Heart right ventricle (tissue), 16 donors: ENCODE measurements around the gene EPB41L2. TPM values are rescaled to one million over a fixed set of nuclear protein-coding genes. Genes with fewer than 3 reads are reported as not detected.

Experiments
- ATAC-seq, 8 donors: fragments of 200-7000 bp; cut with Tn5 transposase; one replicate each; pipeline ENCODE4 v1.9.1; 2020; ENCODE audit warnings: mild to moderate bottlenecking in 8 of 8, moderate library complexity in 8 of 8, moderate number of reproducible peaks in 1 of 8
- DNase-seq, 2 donors: peaks; one replicate each; pipeline ENCODE4 v3.0.0-alpha.2; 2020
- H3K27ac ChIP-seq, 10 donors: fragments of 200-600 bp; sonication (generic) in 2 of 10; one replicate each; pipeline versions ENCODE4 v1.5.0 to v1.8.0; 2020 to 2022; ENCODE audit warnings: mild to moderate bottlenecking in 3 of 10
- H3K27me3 ChIP-seq, 7 donors: fragments of 200-600 bp; one replicate each; pipeline ENCODE4 v1.8.0; 2021 to 2022; ENCODE audit warnings: mild to moderate bottlenecking in 2 of 7
- H3K36me3 ChIP-seq, 9 donors: fragments of 200-600 bp; sonication (generic) in 1 of 9; one replicate each; pipeline versions ENCODE4 v1.5.0 to v1.8.0; 2020 to 2022; ENCODE audit warnings: mild to moderate bottlenecking in 2 of 9
- H3K4me1 ChIP-seq, 9 donors: fragments of 200-600 bp; sonication (generic) in 1 of 9; one replicate each; pipeline versions ENCODE4 v1.5.0 to v1.8.0; 2020 to 2022; ENCODE audit warnings: mild to moderate bottlenecking in 4 of 9
- H3K4me3 ChIP-seq, 10 donors: fragments of 200-600 bp; sonication (generic) in 2 of 10; one replicate each; pipeline versions ENCODE4 v1.5.0 to v1.8.0; 2020 to 2022; ENCODE audit warnings: mild to moderate bottlenecking in 7 of 10, moderate library complexity in 2 of 10
- H3K9me3 ChIP-seq, 11 donors: fragments of 200-600 bp in 10 of 11; sonication (generic) in 2 of 11; one replicate each; pipeline versions ENCODE4 v1.5.0 to v1.8.0; 2013 to 2022; ENCODE audit warnings: mild to moderate bottlenecking in 2 of 11, control low read depth in 1 of 11, moderate library complexity in 1 of 11
- WGBS, 2 donors: extraction: QIAGEN DNeasy Blood & Tissue Kit; methylation state at CpG; one replicate each; pipeline ENCODE4 v1.1.7; 2013; ENCODE audit warnings: inconsistent platforms in 1 of 2; 5-methylcytosine and 5-hydroxymethylcytosine counted together
- intact Hi-C, 10 donors: fragments of 100-400 bp; cut with DNase I; formaldehyde crosslinking; loops; one replicate each; pipeline versions ENCODE4 v1.11.1 to v1.14.2; 2022
- polyA plus RNA-seq, 2 donors: library from polyadenylated mRNA; stranded (reverse); fragments of 200-250 nt; gene quantifications; one replicate each; pipeline ENCODE4 v1.2.3, GENCODE V29; 2013
- total RNA-seq, 10 donors: library from RNA; stranded (reverse); fragmentation: NEBNext Ultra II Directional in 3 of 10; extraction: Animal tissue kit (Norgen Biotek cat#: 25700) in 3 of 10; gene quantifications; one replicate each; pipeline versions ENCODE4 v1.2.1 to v1.2.4, GENCODE V29; 2021 to 2023
- TF ChIP-seq, protein P1 (sequence below), 9 donors: fragments of 200-600 bp; sonication (generic) in 2 of 9; IDR thresholded peaks; one replicate each; pipeline versions ENCODE4 v1.5.0 to v1.8.0; 2021 to 2022; ENCODE audit warnings: antibody characterized with exemption in 9 of 9, mild to moderate bottlenecking in 5 of 9, moderate library complexity in 1 of 9
- donor health status: Arrhythmogenic right ventricular cardiomyopathy.
- donor health status: ischemic (EF 13 %, LVEDD 7.1; RV severe dilation, severe dysfunction).
- donor health status: healthy with polysubstance abuse.
- donor health status: DM: no; HTN: yes; CAD: no.
- donor health status: DM: no; HTN: no; CAD: no.
- donor health status: ischemic (EF 25% LVEDD 6.9; RV normal size, moderate dysfunction).
- donor health status: ischemic (EF 25% LVEDD 5.7; RV mildly dilated, moderate dysfunction).
- donor health status: healthy.
- donor health status: DM: yes; HTN: yes; CAD: no.
- donor health status: Ischemic cardiomyopathy.
- donor health status: ischemic (EF 35%, LVEDD 5.7; RV mildly dilated, moderate dysfunction).
- donor health status: nonischemic (EF 11% LVEDD 7.7; RV severe dilation, severe dysfunction).
- donor health status: DM: yes; HTN: yes; CAD: no.
- donor health status: PGD.
- donor health status: ischemic (EF 29% LVEDD 5.4; RV normal size, mild dysfunction).
- donor health status: nonischemic (EF 23%, LVEDD 6.1; RV moderate dilation, normal function).

The EPB41L2 gene
- total and polyA plus RNA-seq, 12 donors = 18.0 to 98.6 (median 55.1) TPM

DNA sequence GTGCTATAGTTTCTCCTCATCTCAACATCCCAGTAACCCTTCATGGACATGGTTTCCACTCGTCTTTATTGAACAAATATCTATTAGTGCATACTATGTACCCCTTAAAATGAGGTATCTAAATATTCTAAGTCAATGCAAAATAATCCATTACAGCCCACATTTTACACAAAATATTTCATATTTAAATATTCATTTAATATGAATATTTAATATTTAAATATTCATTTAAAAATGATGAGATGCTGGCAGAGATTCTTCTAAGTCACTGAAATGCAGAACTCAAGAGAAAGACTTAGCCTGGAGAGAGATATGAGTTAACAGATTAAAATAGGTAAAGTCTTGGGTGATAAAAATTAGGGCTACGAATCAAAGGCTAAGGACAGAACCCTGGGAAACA is 17.9 kb downstream of the EPB41L2 start:
- intact Hi-C loops = no loop called here
- Histone ChIP-seq H3K27ac (no peak overlapping the region), H3K27me3 (no peaks in the 10 kb centered on the region), H3K4me1 (peaks cover 0 to 28% (median 10%) of the 10 kb centered on the region in 9 donors), H3K36me3 (no peaks in the 10 kb centered on the region), H3K4me3 (no peak overlapping the region), H3K9me3 (no peaks in the 10 kb centered on the region)
- no peak for ATAC-seq
- 90 to 94% methylated on average over 2 of the region's 2 CpGs for whole genome bisulfite sequencing, 2 donors
- TF ChIP-seq, protein P1, sequence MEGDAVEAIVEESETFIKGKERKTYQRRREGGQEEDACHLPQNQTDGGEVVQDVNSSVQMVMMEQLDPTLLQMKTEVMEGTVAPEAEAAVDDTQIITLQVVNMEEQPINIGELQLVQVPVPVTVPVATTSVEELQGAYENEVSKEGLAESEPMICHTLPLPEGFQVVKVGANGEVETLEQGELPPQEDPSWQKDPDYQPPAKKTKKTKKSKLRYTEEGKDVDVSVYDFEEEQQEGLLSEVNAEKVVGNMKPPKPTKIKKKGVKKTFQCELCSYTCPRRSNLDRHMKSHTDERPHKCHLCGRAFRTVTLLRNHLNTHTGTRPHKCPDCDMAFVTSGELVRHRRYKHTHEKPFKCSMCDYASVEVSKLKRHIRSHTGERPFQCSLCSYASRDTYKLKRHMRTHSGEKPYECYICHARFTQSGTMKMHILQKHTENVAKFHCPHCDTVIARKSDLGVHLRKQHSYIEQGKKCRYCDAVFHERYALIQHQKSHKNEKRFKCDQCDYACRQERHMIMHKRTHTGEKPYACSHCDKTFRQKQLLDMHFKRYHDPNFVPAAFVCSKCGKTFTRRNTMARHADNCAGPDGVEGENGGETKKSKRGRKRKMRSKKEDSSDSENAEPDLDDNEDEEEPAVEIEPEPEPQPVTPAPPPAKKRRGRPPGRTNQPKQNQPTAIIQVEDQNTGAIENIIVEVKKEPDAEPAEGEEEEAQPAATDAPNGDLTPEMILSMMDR (IDR thresholded peaks at IDR 0.05) = no peak
- no peak for DNase-seq

GRCh38 chr6:131043902-131044447 is 19.1 kb downstream of the EPB41L2 start:
- TF ChIP-seq, protein P1 (IDR thresholded peaks at IDR 0.05) = no peak
- 76 to 86% methylated on average over 4 of the region's 4 CpGs for WGBS, 2 donors
- Histone ChIP-seq H3K27ac (no peak overlapping the region), H3K36me3 (no peaks in the 10 kb centered on the region), H3K9me3 (no peaks in the 10 kb centered on the region), H3K4me3 (no peak overlapping the region), H3K27me3 (no peaks in the 10 kb centered on the region), H3K4me1 (peaks cover 0 to 26% (median 9%) of the 10 kb centered on the region in 9 donors)
- intact Hi-C loops = loop anchor here in 1 of 10 donors (5.0 kb wide), 1 partner anchor 722 kb away; no protein-coding TSS in a partner anchor
- DNase-seq = no peak
- no peak for ATAC-seq

DNA sequence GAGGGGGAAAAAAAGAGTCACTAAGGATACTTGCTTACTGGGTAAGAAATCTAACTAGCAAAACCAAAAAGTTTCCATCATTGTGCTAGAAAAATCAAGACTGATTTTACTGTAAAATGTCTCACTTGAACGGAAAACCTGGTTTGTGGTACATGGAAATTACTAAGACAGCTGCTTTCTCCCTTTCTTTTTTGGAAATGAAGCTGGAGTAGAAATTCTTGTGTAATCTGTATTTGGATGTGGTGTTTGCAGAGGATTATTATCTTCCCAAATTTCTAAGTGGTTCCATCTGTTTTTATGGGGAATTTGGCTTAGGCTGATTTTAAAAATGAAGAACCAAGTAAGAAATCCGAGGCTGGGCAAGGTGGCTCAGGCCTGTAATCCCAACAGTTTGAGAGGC is 20.4 kb downstream of the EPB41L2 start:
- H3K4me3 ChIP-seq = no peak overlapping the region
- H3K27me3 ChIP-seq = no peaks in the 10 kb centered on the region
- peak overlapping the region in 6 of 10 donors; percentile 9 to 43 (median 14) for H3K27ac ChIP-seq
- H3K36me3 ChIP-seq = no peaks in the 10 kb centered on the region
- DNase-seq = no peak
- H3K9me3 ChIP-seq = no peaks in the 10 kb centered on the region
- TF ChIP-seq, protein P1 (IDR thresholded peaks at IDR 0.05) = no peak
- peaks cover 0 to 31% (median 14%) of the 10 kb centered on the region in 9 donors for H3K4me1 ChIP-seq
- ATAC-seq = peak in 7 of 8 donors; percentile 39 to 81 (median 69)
- intact Hi-C loops = loop anchor here in 1 of 10 donors (5.0 kb wide), 1 partner anchor 720 kb away; no protein-coding TSS in a partner anchor
- WGBS, 2 donors = 75 to 83% methylated on average over 2 of the region's 2 CpGs

- no peaks in the 10 kb centered on the region for H3K27me3 ChIP-seq
- H3K27ac ChIP-seq = peak overlapping the region in 6 of 10 donors; percentile 9 to 43 (median 14)
- no peaks in the 10 kb centered on the region for H3K36me3 ChIP-seq
- no peaks in the 10 kb centered on the region for H3K9me3 ChIP-seq
- ATAC-seq (no peak), DNase-seq (no peak)
- 82 to 85% methylated on average over 2 of the region's 2 CpGs for WGBS, 2 donors
- H3K4me1 ChIP-seq = peaks cover 0 to 31% (median 14%) of the 10 kb centered on the region in 9 donors
- H3K4me3 ChIP-seq = no peak overlapping the region
- intact Hi-C loops = loop anchor here in 1 of 10 donors (5.0 kb wide), 1 partner anchor 720 kb away; no protein-coding TSS in a partner anchor
- TF ChIP-seq, protein P1 (IDR thresholded peaks at IDR 0.05) = no peak
Observed at GRCh38 chr6:131041814-131042213, 21.2 kb downstream of the EPB41L2 start.
